ENCODE measurements around the gene CFAP141.

- TF ChIP-seq, protein P1, sequence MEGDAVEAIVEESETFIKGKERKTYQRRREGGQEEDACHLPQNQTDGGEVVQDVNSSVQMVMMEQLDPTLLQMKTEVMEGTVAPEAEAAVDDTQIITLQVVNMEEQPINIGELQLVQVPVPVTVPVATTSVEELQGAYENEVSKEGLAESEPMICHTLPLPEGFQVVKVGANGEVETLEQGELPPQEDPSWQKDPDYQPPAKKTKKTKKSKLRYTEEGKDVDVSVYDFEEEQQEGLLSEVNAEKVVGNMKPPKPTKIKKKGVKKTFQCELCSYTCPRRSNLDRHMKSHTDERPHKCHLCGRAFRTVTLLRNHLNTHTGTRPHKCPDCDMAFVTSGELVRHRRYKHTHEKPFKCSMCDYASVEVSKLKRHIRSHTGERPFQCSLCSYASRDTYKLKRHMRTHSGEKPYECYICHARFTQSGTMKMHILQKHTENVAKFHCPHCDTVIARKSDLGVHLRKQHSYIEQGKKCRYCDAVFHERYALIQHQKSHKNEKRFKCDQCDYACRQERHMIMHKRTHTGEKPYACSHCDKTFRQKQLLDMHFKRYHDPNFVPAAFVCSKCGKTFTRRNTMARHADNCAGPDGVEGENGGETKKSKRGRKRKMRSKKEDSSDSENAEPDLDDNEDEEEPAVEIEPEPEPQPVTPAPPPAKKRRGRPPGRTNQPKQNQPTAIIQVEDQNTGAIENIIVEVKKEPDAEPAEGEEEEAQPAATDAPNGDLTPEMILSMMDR (IDR thresholded peaks at IDR 0.05 in 2 of 3, conservative IDR thresholded peaks at IDR 0.05 in 1 of 3; ENCODE audit: borderline replicate concordance in 1 of 3, insufficient read depth in 1 of 3, low read depth in 2 of 3, low read length in 2 of 3): no peak
- TF ChIP-seq POLR2AphosphoS5 (IDR thresholded peaks at IDR 0.05; ENCODE audit: low read depth, low read length) (no peak), FOSL1 (IDR thresholded peaks at IDR 0.05; ENCODE audit: low read depth) (no peak), POLR2A (IDR thresholded peaks at IDR 0.05; ENCODE audit: borderline replicate concordance, extremely low read depth, insufficient read depth, insufficient read length) (no peak), ZNF274 (IDR thresholded peaks at IDR 0.05; ENCODE audit: low read depth, low read length) (no peak), YY1 (IDR thresholded peaks at IDR 0.05; ENCODE audit: extremely low read depth, insufficient replicate concordance, low read depth, low read length) (no peak), EZH2phosphoT487 (IDR thresholded peaks at IDR 0.05; ENCODE audit: borderline replicate concordance) (no peak), ELF1 (IDR thresholded peaks at IDR 0.05; ENCODE audit: borderline replicate concordance, low read depth) (no peak), RAD21 (IDR thresholded peaks at IDR 0.05; ENCODE audit: low read depth) (no peak), SP1 (IDR thresholded peaks at IDR 0.05; ENCODE audit: low read depth) (no peak), CEBPB (IDR thresholded peaks at IDR 0.05; ENCODE audit: low read depth) (no peak)
- TF ChIP-seq, protein P2, sequence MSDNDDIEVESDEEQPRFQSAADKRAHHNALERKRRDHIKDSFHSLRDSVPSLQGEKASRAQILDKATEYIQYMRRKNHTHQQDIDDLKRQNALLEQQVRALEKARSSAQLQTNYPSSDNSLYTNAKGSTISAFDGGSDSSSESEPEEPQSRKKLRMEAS (IDR thresholded peaks at IDR 0.05): no peak
- TF ChIP-seq, protein P3, sequence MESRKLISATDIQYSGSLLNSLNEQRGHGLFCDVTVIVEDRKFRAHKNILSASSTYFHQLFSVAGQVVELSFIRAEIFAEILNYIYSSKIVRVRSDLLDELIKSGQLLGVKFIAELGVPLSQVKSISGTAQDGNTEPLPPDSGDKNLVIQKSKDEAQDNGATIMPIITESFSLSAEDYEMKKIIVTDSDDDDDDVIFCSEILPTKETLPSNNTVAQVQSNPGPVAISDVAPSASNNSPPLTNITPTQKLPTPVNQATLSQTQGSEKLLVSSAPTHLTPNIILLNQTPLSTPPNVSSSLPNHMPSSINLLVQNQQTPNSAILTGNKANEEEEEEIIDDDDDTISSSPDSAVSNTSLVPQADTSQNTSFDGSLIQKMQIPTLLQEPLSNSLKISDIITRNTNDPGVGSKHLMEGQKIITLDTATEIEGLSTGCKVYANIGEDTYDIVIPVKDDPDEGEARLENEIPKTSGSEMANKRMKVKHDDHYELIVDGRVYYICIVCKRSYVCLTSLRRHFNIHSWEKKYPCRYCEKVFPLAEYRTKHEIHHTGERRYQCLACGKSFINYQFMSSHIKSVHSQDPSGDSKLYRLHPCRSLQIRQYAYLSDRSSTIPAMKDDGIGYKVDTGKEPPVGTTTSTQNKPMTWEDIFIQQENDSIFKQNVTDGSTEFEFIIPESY (IDR thresholded peaks at IDR 0.05; ENCODE audit: extremely low read depth, insufficient replicate concordance, low read length): no peak
- TF ChIP-seq, protein P4, sequence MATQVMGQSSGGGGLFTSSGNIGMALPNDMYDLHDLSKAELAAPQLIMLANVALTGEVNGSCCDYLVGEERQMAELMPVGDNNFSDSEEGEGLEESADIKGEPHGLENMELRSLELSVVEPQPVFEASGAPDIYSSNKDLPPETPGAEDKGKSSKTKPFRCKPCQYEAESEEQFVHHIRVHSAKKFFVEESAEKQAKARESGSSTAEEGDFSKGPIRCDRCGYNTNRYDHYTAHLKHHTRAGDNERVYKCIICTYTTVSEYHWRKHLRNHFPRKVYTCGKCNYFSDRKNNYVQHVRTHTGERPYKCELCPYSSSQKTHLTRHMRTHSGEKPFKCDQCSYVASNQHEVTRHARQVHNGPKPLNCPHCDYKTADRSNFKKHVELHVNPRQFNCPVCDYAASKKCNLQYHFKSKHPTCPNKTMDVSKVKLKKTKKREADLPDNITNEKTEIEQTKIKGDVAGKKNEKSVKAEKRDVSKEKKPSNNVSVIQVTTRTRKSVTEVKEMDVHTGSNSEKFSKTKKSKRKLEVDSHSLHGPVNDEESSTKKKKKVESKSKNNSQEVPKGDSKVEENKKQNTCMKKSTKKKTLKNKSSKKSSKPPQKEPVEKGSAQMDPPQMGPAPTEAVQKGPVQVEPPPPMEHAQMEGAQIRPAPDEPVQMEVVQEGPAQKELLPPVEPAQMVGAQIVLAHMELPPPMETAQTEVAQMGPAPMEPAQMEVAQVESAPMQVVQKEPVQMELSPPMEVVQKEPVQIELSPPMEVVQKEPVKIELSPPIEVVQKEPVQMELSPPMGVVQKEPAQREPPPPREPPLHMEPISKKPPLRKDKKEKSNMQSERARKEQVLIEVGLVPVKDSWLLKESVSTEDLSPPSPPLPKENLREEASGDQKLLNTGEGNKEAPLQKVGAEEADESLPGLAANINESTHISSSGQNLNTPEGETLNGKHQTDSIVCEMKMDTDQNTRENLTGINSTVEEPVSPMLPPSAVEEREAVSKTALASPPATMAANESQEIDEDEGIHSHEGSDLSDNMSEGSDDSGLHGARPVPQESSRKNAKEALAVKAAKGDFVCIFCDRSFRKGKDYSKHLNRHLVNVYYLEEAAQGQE (IDR thresholded peaks at IDR 0.05; ENCODE audit: low read depth): no peak
Measured at GRCh38 chr1:154178013-154178412, 28.1 kb downstream of the CFAP141 start.

Measured in HCT116 (cell line).